ENCODE measurements around the gene RPL14.

Gene RPL14

DNA sequence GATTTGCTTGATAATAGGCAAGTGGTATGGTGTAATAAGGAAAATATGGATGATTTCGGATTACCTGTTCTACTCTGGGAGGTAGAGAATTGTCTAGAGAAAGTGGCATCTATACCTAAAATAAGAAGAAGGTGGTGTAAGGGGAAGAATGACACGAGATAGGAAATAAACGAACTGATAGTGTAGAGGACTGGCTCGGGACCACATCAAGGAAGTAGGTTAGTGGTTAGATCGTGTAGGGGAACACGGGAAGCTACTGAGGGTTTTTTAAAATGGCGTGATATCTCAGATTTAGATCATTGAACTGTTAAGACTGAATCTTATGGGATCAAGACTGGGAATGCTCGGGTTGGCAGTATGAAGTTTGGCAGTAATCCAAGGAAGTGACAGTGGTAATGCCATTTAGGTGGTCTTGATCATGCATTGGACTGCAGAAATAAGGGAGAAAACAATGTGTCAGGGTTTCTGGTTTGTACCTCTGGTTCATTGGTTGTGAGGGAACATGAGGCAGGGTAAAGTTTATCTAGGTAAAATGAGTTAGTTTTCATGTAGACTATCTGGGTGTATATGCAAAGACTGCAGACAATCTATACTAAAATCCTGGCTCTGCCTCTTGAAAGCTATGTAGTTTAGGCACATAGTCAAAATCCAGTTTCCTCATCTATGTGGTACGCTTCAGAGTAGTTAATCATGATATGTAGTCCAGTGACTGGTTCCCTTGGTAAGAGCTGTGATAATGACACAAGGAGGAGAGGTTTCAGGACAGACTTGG is 7.4 kb downstream of the RPL14 start:
- peak in 1 of 2 donors; percentile 17 for DNase-seq

DNA sequence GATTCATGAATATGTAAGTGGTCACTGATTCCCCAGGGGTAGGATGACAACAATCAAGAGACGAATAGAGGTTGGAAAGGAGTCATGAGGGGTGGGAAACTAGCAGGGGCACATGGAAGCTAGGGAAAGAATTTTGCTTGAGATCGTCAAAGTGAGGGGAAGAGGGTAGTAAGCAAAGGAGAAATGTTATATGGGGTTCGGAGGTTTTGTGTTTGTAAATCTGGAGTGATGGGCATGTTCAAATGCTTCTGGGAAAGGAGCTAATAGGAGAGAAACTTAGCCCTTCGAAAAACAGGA is 7.9 kb downstream of the RPL14 start:
- no peak for DNase-seq

DNA sequence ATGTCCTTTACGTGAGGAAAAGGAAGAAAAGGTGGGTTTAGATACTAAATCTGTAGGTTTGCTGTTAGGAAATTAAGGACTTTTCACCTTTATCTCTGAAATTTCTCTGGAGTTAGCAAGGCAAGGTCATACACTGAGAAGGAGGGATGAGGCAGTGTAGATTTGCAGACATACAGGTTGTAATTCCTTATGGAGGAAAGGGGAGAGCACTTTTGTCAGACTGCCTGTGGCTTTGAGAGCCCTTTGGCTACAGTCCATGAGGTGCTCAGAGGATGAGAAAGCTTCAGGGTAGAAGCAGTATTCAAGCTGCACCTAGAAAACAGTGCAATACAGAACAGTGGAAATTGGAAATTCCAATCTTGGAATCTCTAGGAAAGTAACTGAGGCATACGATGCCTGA is 8.3 kb downstream of the RPL14 start:
- no peak for DNase-seq

DNA sequence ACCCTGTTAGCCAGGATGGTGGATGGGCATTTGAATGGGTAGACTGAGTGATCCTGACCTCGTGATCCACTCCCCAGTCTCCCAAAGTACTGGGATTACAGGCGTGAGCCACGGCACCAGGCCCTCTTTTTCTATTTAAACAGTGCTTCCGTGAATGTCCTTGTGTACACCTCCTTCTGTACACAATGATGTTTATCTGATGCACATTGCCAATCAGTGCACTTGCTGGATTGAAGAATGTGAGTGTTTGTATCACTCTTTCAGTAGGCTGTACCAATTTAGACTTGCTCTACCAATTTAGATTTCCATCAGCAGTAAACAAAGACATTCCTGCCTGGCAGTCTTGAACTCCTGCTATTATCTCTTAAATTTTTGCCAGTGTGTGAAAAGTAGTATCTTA is 10.9 kb downstream of the RPL14 start:
- no peak for DNase-seq

DNA sequence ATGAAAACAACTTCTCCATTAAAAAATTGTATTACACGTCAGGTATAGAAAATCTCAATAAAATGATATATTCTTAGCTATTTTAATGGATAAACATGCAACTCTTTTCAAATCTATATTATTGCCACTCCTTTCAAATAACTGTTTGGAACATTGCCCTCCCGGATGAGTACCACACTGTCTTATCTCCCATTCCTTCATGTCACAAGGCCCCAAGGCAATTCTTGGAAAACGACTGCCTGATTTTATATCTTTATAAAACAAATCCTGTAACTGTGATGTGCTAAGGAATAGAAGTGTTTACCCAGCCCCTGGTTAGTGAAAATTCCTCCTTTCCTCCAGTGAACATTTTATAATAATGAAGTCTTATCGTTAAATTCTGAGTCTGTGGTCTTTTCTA is 13.6 kb downstream of the RPL14 start:
- DNase-seq: no peak

DNA sequence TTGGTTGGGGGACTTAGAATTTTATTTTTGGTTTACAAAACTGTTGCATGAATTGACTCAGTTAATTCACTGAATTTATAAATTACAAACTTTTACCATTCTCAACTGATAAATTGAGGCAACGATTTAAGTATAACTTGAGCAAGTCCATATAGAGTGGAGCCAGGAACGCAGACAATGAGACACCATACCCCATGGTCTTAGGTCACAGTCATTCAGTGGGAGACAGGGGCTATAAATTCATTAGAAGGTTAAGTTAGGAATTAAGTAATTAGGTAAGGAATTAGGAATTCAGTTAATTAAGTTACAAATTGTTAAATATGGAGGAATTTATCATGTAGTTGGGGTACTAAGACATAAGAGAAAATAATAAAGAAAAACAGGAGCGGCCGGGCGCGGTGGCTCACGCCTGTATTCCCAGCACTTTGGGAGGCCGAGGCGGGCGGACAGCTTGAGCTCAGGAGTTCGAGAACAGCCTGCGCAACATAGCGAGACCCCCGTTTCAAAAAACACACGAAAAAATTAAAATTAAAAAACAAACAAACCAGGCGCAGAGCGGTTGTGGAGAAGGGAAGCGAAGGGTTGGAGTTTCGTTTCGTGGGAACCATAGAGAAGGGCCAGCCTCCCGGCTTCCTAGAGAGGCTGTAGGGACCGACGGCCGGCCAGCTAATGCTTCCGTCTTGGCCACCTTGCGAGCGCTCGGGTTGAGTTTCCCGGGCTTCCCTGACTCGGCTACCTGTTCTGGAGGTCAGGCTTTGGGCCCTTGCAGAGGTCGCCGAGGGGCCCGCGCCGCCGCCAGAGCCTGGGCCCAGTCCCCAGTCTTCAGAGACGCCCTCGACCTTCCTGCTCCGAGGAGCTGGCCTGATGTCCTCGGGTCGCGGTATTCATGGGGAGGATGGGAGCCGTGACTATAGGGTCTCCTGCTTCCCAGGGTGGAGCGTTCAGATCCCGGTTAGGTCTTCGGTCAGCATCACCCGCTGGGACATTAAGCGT is 19.6 kb downstream of the RPL14 start, which contains the start of gene ZNF619:
Gene ZNF619 (plus strand): TSS at position 645 of the 993 bp plus-strand sequence. CDS start 858 bp downstream, outside the sequence.
- peak; percentile 41 to 48 for DNase-seq

DNA sequence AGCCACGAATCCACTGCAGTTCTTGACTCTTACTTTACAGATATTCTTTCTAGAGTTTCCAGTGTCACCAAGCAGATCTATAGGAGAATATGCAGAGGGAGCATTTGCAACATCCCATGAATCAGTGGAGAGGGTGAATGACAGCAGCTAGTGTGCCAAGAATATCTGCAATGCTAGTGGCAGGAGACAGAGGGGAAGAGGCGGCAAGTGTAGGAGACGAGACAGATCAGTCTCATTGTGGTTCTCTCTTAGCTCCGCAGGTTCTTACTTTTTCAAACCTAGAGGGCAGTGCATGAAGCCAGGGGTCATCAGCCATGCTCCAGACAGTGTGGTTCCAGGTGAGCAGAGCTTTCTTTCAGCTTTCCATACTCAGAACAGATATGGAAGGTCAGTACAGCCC is 20.5 kb downstream of the RPL14 start:
- DNase-seq: no peak

DNA sequence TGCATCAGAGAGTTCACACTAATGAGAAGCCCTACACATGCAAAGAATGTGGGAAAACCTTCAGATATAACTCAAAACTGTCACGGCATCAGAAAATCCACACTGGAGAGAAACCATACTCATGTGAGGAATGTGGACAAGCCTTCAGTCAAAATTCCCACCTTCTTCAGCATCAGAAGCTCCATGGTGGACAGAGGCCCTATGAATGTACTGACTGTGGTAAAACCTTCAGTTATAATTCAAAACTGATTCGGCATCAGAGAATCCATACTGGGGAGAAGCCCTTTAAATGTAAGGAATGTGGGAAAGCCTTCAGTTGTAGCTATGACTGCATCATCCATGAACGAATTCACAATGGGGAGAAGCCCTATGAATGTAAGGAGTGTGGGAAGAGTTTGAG is 30.0 kb downstream of the RPL14 start:
- no peak for DNase-seq

DNA sequence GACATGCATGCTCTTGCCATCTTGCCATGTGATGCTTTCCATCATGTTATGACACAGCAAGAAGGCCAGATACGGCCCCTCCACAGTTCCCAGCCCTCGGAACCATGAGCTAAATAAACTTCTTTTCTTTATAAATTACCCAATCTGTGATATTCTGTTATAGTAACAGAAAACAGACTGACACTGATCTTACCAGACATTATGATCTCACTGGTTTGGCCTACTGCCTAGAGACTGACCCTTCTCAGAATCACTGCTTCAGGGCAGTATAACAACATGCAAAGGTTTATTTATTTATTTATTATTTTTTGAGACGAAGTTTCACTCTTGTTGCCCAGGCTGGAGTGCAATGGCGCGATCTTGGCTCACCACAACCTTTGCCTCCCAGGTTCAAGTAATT is 33.8 kb downstream of the RPL14 start:
- DNase-seq: no peak

DNA sequence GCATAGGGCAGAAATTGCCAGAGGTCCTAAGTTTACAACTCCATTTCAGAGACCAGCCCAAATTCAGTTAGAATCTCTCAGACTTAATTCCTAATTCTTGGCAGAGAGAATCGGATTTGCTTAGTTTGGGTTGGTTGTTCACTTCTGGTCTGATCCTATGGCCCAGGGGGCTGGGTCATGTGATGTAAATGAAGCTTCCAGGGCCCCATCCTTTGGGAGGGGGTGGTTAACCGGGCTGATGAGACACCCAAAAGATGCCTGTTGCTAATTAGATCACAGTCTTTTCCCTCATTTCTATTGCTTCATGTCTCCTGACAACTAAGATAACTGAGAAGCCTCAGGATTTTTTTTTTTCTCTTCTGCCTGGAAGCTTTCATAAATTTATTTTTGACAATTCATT is 37.6 kb downstream of the RPL14 start:
- no peak for DNase-seq

DNA sequence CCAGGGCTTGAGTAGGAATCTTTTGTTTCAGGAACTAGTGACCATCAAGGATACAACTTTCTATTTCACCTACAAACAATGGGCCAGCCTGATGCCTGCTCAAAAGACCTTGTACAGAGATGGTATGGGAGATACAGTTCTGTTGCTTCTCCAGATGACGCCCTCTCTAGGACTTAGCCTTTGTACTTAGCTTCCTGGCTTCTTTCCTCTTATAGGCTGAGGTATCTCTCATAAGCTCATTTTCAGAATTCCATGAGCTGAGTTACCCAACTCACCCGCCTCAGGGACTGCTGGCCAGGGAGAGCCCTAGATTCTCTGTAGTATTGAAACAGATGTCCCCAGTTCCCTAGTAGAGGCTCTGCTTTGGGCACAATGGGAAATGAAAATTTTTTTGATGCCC is 40.1 kb downstream of the RPL14 start:
- no peak for DNase-seq

DNA sequence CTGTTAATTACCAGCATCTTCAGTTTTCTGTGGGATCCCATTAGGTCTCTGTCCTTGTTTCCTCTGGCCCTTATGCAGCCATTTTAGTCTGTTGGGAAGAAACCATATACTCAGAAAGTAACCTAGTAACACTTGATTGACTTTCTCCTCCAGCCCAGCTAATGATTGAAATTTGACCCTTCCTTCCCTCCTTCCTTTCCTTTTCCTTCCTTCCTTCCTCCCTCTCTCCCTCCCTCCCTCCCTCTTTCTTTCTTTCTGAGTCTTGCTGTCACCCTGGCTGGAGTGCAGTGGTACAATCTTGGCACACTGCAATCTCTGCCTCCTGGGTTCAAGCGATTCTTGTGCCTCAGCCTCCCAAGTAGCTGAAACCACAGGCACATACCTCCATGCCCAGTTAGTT is 42.8 kb downstream of the RPL14 start:
- no peak for DNase-seq

DNA sequence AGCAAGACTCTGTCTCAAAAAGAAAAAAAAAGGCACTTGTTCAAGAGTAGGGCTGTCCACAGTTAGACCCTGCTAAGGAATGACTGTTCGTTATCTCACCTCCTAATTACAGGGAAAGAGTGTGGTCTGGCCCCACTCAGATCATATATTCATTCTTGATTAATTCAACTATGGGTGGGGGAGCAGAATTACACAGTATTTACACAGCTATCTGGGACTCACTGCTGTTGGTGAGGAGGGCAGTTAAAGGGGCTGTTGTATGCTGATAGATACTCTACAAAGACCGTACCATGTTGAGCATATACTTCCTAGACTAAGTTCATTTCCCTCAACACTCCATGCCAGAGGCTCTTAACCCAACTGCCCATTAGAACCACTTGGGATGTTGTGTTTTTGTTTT is 44.9 kb downstream of the RPL14 start:
- DNase-seq: no peak

DNA sequence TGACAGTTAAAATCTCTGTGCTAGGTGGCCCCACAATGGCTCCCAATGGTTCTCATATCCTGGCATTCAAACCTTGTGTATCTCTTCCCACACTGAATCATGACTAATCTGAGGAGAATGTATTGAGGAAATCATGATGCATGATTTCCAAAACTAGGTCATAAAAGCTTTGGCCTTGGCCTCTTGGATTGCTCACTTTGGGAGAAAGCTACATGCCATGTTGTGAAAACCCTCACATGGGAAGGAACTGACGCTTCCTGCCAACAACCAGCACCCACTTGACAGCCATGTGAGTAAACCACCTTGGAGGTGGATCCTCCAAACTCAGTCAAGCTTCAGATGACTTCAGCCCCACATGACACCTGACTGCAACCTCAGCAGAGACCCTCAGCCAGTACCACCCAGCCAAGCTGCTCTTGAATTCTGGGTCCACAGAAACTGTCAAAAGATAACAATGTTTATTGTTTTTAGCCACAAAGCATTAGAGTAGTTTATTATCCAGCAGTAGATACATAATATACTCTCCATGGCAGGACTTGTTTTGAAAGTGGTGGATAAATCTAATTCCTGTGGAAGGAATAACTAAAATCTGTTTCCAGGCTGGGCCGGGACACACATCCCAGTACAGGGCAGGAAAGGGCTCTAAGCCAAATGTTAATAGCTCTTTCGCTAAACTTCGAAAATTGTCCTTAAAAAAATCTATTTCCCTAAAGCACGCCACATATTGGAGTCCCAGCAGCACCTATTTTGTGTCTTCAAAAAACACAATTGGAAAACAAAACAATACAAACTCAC is 47.7 kb downstream of the RPL14 start:
- DNase-seq: no peak

DNA sequence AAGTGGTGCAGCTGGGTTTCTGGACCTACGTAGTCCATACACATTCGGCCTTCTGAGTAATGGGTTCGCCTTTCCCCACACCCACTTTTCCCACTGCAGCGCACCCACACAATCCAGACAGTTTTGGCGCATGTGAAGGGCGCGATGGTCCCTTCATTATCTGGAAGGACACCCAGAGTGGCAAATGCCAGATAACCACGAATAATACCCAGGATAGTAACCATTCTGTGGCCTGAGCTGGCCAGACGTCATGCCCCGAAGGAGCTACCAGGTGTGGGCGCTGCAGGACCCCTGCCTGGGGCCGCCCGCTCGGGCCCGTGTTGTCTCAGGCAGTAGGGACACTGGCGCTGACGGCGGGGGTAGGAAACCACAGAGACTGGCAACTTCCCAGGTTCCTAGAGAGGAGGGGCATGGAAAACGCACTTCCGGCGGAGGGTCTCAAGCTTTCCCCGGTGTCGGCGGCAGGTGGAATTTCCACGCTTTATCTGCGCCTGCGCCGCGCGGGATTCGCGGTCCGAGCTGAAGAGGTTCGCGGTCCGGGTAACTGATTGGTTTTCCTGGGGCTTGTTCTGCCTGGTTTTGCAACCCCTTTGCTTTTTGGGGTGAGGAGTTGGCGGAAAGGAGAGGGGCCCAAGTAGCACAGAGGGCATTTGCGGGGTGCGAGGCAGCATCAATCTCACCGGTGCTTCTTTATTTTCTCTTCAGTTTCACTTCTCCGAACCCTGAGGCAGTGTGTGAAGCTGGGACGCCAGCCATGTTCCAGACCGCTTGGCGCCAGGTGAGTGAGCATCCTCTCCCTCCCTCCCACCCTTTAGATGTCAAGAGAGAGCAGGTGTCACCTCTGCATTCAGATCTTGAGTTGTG is 48.7 kb downstream of the RPL14 start, which contains the start of gene ZNF620:
Gene ZNF620 (plus strand): TSS at position 441 of the 864 bp plus-strand sequence. CDS start 314 bp downstream, at position 755.
- DNase-seq: peak; percentile 44 to 51

DNA sequence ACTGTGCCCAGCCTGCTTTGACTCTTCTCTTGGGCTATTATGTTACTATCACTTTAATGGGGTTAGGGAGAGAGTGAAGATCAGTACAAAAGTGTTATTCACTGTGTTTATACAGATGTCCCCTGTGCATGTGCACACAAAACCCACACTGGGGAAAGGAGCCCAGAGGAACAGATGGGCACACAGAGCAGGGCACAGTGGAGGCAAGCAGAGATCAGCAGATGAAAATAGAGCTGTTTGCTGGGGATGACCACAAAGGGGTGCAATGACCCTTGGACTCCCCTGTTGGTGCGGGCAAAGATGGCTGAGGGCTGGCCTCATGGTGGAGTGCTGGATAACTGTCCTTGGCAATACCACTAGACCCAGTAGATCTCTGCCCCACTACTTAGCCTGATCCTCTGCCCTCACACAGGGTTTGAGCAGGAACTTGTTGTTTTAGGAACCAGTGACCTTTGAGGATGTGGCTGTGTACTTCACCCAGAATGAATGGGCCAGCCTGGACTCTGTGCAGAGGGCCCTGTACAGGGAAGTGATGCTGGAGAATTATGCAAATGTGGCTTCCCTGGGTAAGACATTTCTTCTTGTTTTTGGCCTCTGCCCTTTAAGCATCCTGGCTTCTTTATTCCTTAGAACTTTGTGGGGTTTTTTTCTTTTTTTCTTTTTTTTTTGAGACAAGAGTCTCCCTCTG is 54.0 kb downstream of the RPL14 start:
- no peak for DNase-seq

DNA sequence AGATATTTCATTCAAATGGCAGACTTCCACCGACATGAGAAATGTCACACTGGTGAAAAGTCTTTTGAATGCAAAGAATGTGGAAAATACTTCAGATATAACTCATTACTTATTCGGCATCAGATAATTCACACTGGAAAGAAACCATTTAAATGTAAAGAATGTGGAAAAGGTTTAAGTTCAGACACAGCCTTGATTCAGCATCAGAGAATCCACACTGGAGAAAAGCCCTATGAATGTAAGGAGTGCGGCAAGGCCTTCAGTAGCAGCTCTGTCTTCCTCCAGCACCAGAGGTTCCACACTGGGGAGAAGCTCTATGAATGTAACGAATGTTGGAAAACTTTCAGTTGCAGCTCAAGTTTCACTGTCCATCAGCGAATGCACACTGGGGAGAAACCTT is 59.1 kb downstream of the RPL14 start:
- no peak for DNase-seq

DNA sequence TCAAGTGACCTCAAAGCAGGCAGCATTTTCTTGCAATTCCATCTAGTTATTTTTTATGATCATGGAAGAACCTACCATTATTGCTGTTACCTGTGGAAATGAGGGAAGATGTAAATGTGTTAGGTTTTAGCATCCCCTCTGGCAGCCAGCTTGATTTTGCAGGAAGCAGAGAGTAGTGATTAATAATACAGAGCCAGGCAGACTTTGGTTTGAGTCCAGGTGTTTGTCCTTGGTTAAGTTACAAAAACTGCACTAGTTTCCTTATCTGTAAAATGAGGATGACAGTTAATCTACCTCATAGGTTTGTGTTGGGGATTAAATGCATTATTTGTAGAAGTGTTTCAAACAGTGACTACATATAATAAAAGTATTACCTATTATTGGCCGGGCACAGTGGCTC is 60.9 kb downstream of the RPL14 start:
- no peak for DNase-seq

All from activated CD4-positive, alpha-beta T cell treated with anti-CD3 and anti-CD28 coated beads for 4 hours (primary cell).